A549 (cell line): Measurements from ENCODE around the gene SLC29A3.

Experiments
- PBX3 ChIP-seq: IDR thresholded peaks from 2 replicates; pipeline ENCODE4 v1.6.1; 2012
- POLR2A ChIP-seq: IDR thresholded peaks from 2 replicates; pipeline ENCODE4 v1.6.1; 2012; ENCODE audit warnings: mild to moderate bottlenecking, low read length
- REST ChIP-seq: fragments of 200-600 bp; sonication (generic); IDR thresholded peaks from 2 replicates; pipeline ENCODE4 v1.6.1; 2016; ENCODE audit warnings: antibody characterized with exemption, mild to moderate bottlenecking, moderate library complexity
- RFX5 ChIP-seq: fragments of 450-650 bp; IDR thresholded peaks from 2 replicates; pipeline ENCODE4 v1.7.1; 2014; ENCODE audit warnings: antibody characterized with exemption, mild to moderate bottlenecking, moderate library complexity
- RNF2 ChIP-seq: fragments of 200-600 bp; sonication (generic); IDR thresholded peaks from 2 replicates; pipeline ENCODE4 v1.6.1; 2016; ENCODE audit warnings: low read depth, mild to moderate bottlenecking, antibody characterized with exemption, moderate library complexity, borderline replicate concordance

GRCh38 chr10:71363936-71364335 is 44.9 kb downstream of the SLC29A3 start:
- TF ChIP-seq RFX5 = no peak
- no peak for TF ChIP-seq POLR2A
- TF ChIP-seq RNF2 = no peak
- no peak for TF ChIP-seq PBX3
- no peak for TF ChIP-seq REST
